Rectal smooth muscle tissue (tissue), 1 donor: Measurements from ENCODE around the gene CCNY.
"Not testable (repeated sequence)": the region's sequence is repeated elsewhere in the genome, so short reads cannot be mapped to it uniquely, and the experiment has no call there.

ENCODE experiments used
- H3K27ac ChIP-seq: one replicate; pipeline ENCODE4 v1.7.0; 2013; ENCODE audit warnings: low read depth, low read length, inconsistent platforms
- H3K27me3 ChIP-seq: one replicate; pipeline ENCODE4 v1.7.0; 2013; ENCODE audit warnings: low read length; ENCODE audit not compliant: control insufficient read depth, insufficient read depth
- H3K36me3 ChIP-seq: one replicate; pipeline ENCODE4 v1.7.0; 2013; ENCODE audit warnings: low read length; ENCODE audit not compliant: control insufficient read depth, insufficient read depth
- H3K4me1 ChIP-seq: one replicate; pipeline ENCODE4 v1.7.0; 2013; ENCODE audit warnings: low read length; ENCODE audit not compliant: control insufficient read depth, insufficient read depth
- H3K4me3 ChIP-seq: one replicate; pipeline ENCODE4 v1.7.0; 2013; ENCODE audit warnings: low read length
- H3K9ac ChIP-seq: one replicate; pipeline ENCODE4 v1.7.0; 2013; ENCODE audit warnings: low read length

Gene CCNY

DNA sequence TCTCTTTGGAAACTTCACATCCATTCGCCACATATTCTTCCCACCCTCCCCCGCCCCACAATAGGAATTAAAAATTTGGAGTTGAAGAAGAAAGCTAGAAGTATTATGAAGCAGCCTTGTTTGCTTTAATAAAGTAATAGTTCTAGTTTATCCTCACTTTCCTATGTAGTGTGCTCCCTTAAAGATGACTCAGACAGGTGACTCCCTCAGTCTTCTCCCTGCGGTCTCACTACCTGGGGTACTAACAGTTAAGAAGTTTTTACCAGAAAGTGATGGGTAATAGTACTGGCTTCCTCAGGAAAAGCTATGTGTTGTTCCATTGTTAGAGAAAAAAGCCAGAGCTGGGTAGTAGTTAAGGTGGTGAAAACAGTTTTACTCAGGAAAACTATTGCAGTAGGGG lies 58.6 kb downstream of the CCNY start:
- no peak overlapping the region for H3K9ac ChIP-seq
- peaks cover 4% of the 10 kb centered on the region for H3K4me1 ChIP-seq
- no peaks in the 10 kb centered on the region for H3K27me3 ChIP-seq
- H3K36me3 ChIP-seq, result no peaks in the 10 kb centered on the region
- H3K27ac ChIP-seq, result no peak overlapping the region
- no peak overlapping the region for H3K4me3 ChIP-seq

- Histone ChIP-seq H3K36me3 (no peaks in the 10 kb centered on the region), H3K9ac (no peak overlapping the region), H3K27me3 (no peaks in the 10 kb centered on the region), H3K27ac (no peak overlapping the region), H3K4me3 (no peak overlapping the region), H3K4me1 (peaks cover 7% of the 10 kb centered on the region)
Observed at GRCh38 chr10:35396560-35397434, 60.5 kb downstream of the CCNY start.

- no peak overlapping the region for H3K4me3 ChIP-seq
- peaks cover 7% of the 10 kb centered on the region for H3K4me1 ChIP-seq
- no peak overlapping the region for H3K27ac ChIP-seq
- H3K9ac ChIP-seq, result no peak overlapping the region
- no peaks in the 10 kb centered on the region for H3K27me3 ChIP-seq
- H3K36me3 ChIP-seq, result no peaks in the 10 kb centered on the region
Observed at GRCh38 chr10:35397953-35398352, 61.6 kb downstream of the CCNY start.

DNA sequence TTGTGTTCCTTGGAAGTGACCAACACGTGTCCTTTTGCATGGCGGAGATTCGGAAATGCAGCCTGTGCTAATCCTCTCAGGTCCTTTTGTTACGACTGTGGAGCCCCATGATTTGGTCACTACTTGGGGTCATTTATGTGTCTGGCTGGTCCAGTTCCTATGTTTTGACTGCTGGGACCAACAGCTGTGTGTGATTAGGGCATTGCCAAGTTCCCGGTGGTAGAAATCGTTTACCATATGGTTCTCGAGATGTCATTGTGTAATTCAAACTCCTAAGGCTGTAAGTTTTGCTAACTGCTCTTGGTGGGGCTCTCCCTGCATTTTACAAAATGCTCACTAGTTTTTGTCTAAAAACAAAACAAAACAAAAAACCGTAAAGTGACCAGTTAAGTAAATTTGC lies 62.0 kb downstream of the CCNY start:
- Histone ChIP-seq H3K27me3 (no peaks in the 10 kb centered on the region), H3K4me3 (no peak overlapping the region), H3K9ac (no peak overlapping the region), H3K4me1 (peaks cover 7% of the 10 kb centered on the region), H3K36me3 (no peaks in the 10 kb centered on the region), H3K27ac (no peak overlapping the region)

DNA sequence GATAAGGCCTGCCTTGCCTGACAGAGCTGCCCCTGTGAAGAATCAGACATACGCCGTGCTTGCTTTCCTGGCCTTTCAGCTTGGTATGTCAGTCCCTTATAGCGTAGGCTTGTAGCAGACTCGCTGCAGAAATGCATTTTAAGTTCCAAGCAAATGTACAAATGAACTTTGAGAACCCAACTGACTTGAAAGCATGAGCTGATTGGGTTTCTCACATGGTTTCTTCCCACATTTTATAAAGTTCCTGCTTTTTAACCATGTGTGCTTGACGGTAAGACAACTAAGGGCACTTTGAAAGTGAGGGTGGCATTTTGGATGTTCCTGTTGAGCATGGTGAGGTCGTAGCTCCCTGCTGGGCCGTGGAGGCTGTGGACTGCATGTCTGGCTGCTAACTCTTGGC lies 62.6 kb downstream of the CCNY start:
- Histone ChIP-seq H3K27me3 (no peaks in the 10 kb centered on the region), H3K4me1 (peaks cover 7% of the 10 kb centered on the region), H3K4me3 (no peak overlapping the region), H3K9ac (no peak overlapping the region), H3K27ac (no peak overlapping the region), H3K36me3 (no peaks in the 10 kb centered on the region)

GRCh38 chr10:35399414-35400009 lies 63.2 kb downstream of the CCNY start:
- Histone ChIP-seq H3K27ac (no peak overlapping the region), H3K4me1 (peaks cover 7% of the 10 kb centered on the region), H3K9ac (no peak overlapping the region), H3K27me3 (no peaks in the 10 kb centered on the region), H3K4me3 (no peak overlapping the region), H3K36me3 (no peaks in the 10 kb centered on the region)

- H3K27ac ChIP-seq, result no peak overlapping the region
- H3K4me1 ChIP-seq, result peaks cover 7% of the 10 kb centered on the region
- H3K4me3 ChIP-seq, result no peak overlapping the region
- no peak overlapping the region for H3K9ac ChIP-seq
- no peaks in the 10 kb centered on the region for H3K36me3 ChIP-seq
- H3K27me3 ChIP-seq, result no peaks in the 10 kb centered on the region
Observed at GRCh38 chr10:35400595-35401268, 64.4 kb downstream of the CCNY start.

DNA sequence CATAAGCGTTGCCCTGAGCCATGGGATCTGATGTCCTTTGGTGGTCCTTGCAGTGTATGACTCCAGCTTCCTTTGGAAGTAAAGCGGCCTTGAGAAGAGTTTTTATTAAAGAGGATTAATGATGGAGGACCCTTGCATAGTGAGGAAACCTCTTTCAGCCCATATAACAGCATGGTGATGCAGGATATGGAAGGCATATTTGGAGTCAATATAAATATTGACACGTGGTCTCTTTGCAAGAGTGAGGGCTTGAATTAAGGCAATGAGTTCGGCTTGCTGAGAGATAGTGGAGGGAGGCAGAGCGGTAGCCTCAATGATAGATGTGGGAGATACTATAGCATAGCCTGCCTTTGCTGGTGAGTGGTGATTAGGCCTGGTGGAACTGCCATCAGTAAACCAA lies 67.2 kb downstream of the CCNY start:
- not testable (repeated sequence) for H3K27ac ChIP-seq, H3K27me3 ChIP-seq, H3K4me1 ChIP-seq, H3K36me3 ChIP-seq, H3K9ac ChIP-seq, H3K4me3 ChIP-seq

DNA sequence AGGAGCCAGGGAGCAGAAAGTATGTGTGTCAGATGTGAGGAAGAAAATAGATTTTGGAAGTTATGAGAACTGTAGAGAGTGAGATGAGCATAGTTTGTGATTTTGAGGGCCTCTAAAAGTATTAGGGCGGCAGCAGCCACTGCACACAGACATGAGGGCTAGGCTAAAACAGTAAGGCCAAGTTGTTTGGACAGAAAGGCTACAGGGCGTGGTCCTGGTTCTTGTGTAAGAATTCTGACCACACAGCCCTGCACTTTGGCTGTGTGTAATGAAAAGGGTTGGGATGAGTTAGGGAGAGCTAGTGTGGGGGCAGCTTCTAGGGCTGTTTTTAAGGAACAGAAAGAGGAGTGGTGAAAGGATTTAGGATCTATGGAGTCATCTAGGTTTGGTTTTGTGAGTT lies 67.8 kb downstream of the CCNY start:
- peaks cover 11% of the 10 kb centered on the region for H3K4me1 ChIP-seq
- H3K36me3 ChIP-seq, H3K9ac ChIP-seq, H3K27me3 ChIP-seq, H3K4me3 ChIP-seq, H3K27ac ChIP-seq: not testable (repeated sequence)

- not testable (repeated sequence) for H3K9ac ChIP-seq, H3K36me3 ChIP-seq, H3K4me3 ChIP-seq, H3K27ac ChIP-seq, H3K27me3 ChIP-seq
- H3K4me1 ChIP-seq, result peaks cover 16% of the 10 kb centered on the region
Observed at GRCh38 chr10:35406003-35406630, 69.8 kb downstream of the CCNY start.

GRCh38 chr10:35407696-35408095 lies 71.4 kb downstream of the CCNY start:
- H3K4me1 ChIP-seq, result peaks cover 19% of the 10 kb centered on the region

DNA sequence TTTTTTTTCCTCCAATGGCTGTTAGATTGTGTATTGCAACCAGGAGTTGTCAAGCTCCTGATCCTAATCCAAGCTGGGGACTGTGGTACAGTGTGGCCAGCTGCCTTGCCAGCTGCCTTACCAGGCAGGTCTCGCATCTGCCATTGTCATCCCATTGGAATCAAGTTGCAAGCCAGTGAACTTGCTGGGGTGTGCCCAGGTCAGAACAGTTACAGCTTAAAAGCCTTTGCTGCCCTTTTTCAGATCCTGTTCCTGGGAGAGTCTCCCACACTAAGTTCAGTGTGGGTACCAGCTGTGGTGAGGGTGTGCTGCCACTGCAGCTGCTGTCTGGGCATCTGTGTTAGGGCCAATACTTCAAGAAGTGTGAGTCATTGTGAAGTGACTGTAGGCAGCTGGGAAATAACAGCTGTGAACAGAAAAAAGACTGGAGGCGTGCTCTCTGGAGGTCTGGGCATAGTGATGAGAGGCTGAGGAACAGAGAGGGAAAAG lies 72.8 kb downstream of the CCNY start:
- no peaks in the 10 kb centered on the region for H3K27me3 ChIP-seq
- peak overlapping the region; percentile 69 for H3K27ac ChIP-seq
- H3K36me3 ChIP-seq, result no peaks in the 10 kb centered on the region
- no peak overlapping the region for H3K4me3 ChIP-seq
- no peak overlapping the region for H3K9ac ChIP-seq
- peaks cover 21% of the 10 kb centered on the region for H3K4me1 ChIP-seq

More at GRCh38 chr10:35407696-35408095, 71.4 kb downstream of the CCNY start:
- H3K27me3 ChIP-seq, H3K9ac ChIP-seq, H3K36me3 ChIP-seq, H3K4me3 ChIP-seq, H3K27ac ChIP-seq: not testable (repeated sequence)
